HCT116 (cell line): ENCODE measurements around the gene LAYN. TPM values are rescaled to one million over a fixed set of nuclear protein-coding genes. Genes with fewer than 3 reads are reported as not detected.

Experiments used
- ATAC-seq: fragments of 200-7000 bp; cut with Tn5 transposase; 2 replicates; pipeline ENCODE4 v1.9.1; 2020; ENCODE audit warnings: mild to moderate bottlenecking, moderate library complexity
- BruUV-seq: library from RNA; stranded (reverse); fragments of 400-500 nt; replicated peaks from 2 replicates; lab custom pipeline; 2021; lab: Mats Ljungman, UMichigan
- CTCF ChIA-PET: fragments of 300-600 bp; sonication (Branson Sonifier 250); formaldehyde crosslinking; loops from one replicate; lab custom pipeline; 2021; ENCODE audit warnings: antibody characterized with exemption; lab: Charles Lee
- POLR2A ChIA-PET: fragments of 300-600, 350-600 bp; sonication (Branson Sonifier 250); formaldehyde crosslinking; loops from one replicate; lab custom pipeline; 2021; ENCODE audit warnings: antibody characterized with exemption; lab: Charles Lee
- RAD21 ChIA-PET, 2 experiments: fragments of 300-600 bp; sonication (Branson Sonifier 250); formaldehyde crosslinking; loops; one replicate each; lab custom pipeline; 2023; ENCODE audit warnings: low total read pairs in 2 of 2; ENCODE audit not compliant: uncharacterized antibody in 2 of 2, unreplicated experiment in 2 of 2, low non-redundant PET in 1 of 2; lab: Charles Lee
- DNase-seq: peaks from one replicate; pipeline ENCODE4 v3.0.0-alpha.2; 2010; ENCODE audit warnings: low read depth, low spot score
- H2AFZ ChIP-seq: fragments of 200-600 bp; shearing (Covaris generic), sonication (generic); 2 replicates; pipeline ENCODE4 v1.6.1; 2017; ENCODE audit warnings: low read depth, mixed run types, mixed read lengths, antibody characterized with exemption, low read length; ENCODE audit not compliant: poor library complexity, severe bottlenecking
- H3K27ac ChIP-seq: 2 replicates; pipeline ENCODE4 v1.5.1; 2012; ENCODE audit warnings: low read depth, low read length
- H3K27me3 ChIP-seq: fragments of 200-600 bp; sonication (generic); 2 replicates; pipeline ENCODE4 v1.6.1; 2016; ENCODE audit warnings: mixed run types, low read length, mixed read lengths; ENCODE audit not compliant: insufficient read depth
- H3K36me3 ChIP-seq, 2 experiments: fragments of 200-500 bp in 1 of 2; fragments of 200-600 bp in 1 of 2; sonication (Bioruptor generic) in 1 of 2; sonication (generic) in 1 of 2; 2 replicates each; pipeline versions ENCODE4 v1.5.1 to v1.6.1; 2014 to 2016; ENCODE audit warnings: low read length in 2 of 2, inconsistent platforms in 1 of 2, mixed read lengths in 1 of 2, mixed run types in 1 of 2; ENCODE audit not compliant: insufficient read depth in 2 of 2, control insufficient read depth in 1 of 2
- H3K4me1 ChIP-seq, 2 experiments: fragments of 200-600 bp in 1 of 2; sonication (generic) in 1 of 2; 2 replicates each; pipeline versions ENCODE4 v1.5.1 to v1.6.1; 2012 to 2017; ENCODE audit warnings: low read length in 2 of 2, inconsistent platforms in 1 of 2, mild to moderate bottlenecking in 1 of 2, mixed read lengths in 1 of 2, mixed run types in 1 of 2, moderate library complexity in 1 of 2; ENCODE audit not compliant: insufficient read depth in 2 of 2, control insufficient read depth in 1 of 2
- H3K4me2 ChIP-seq: fragments of 200-600 bp; sonication (generic); 2 replicates; pipeline ENCODE4 v1.6.1; 2017; ENCODE audit warnings: mixed run types, low read length, mixed read lengths
- H3K4me3 ChIP-seq, 2 experiments: fragments of 200-600 bp in 1 of 2; sonication (generic) in 1 of 2; replicated peaks in 1 of 2; 2 replicates each; pipeline ENCODE4 v1.5.1; 2011 to 2016; ENCODE audit warnings: low read length in 2 of 2, control low read depth in 1 of 2, low read depth in 1 of 2, mild to moderate bottlenecking in 1 of 2, mixed read lengths in 1 of 2, mixed run types in 1 of 2
- H3K79me2 ChIP-seq: fragments of 200-600 bp; sonication (generic); 2 replicates; pipeline ENCODE4 v1.6.1; 2017; ENCODE audit warnings: mild to moderate bottlenecking, mixed run types, low read length, moderate library complexity, mixed read lengths; ENCODE audit not compliant: insufficient read depth
- H3K9ac ChIP-seq: fragments of 200-600 bp; sonication (generic); 2 replicates; pipeline ENCODE4 v1.6.1; 2016; ENCODE audit warnings: low read length, mixed read lengths
- H3K9me2 ChIP-seq: fragments of 200-600 bp; sonication (generic), shearing (Covaris generic); 2 replicates; pipeline ENCODE4 v1.6.1; 2017; ENCODE audit warnings: mixed run types, mild to moderate bottlenecking, moderate library complexity; ENCODE audit not compliant: insufficient read depth
- H3K9me3 ChIP-seq, 2 experiments: fragments of 200-500 bp in 1 of 2; fragments of 200-600 bp in 1 of 2; sonication (Bioruptor generic) in 1 of 2; sonication (generic) in 1 of 2; 2 replicates each; pipeline ENCODE4 v1.6.1; 2014 to 2017; ENCODE audit warnings: low read length in 2 of 2, mixed read lengths in 2 of 2, inconsistent platforms in 1 of 2, low read depth in 1 of 2, mild to moderate bottlenecking in 1 of 2, mixed run types in 1 of 2, moderate library complexity in 1 of 2; ENCODE audit not compliant: control insufficient read depth in 1 of 2, insufficient read depth in 1 of 2
- H4K20me1 ChIP-seq: fragments of 200-600 bp; sonication (generic), shearing (Covaris generic); 2 replicates; pipeline ENCODE4 v1.6.1; 2017; ENCODE audit warnings: mixed run types, mild to moderate bottlenecking, moderate library complexity; ENCODE audit not compliant: insufficient read depth
- CBX3 ChIP-seq: IDR thresholded peaks from 2 replicates; pipeline ENCODE4 v1.6.1; 2012; ENCODE audit warnings: low read depth
- CEBPB ChIP-seq: IDR thresholded peaks from 2 replicates; pipeline ENCODE4 v1.6.1; 2012; ENCODE audit warnings: low read depth
- CTCF ChIP-seq, 3 experiments: fragments of 200-600 bp in 1 of 3; sonication (generic) in 1 of 3; IDR thresholded peaks in 2 of 3; conservative IDR thresholded peaks in 1 of 3; 2 replicates each; pipeline ENCODE4 v1.5.1; 2012 to 2017; ENCODE audit warnings: low read depth in 2 of 3, low read length in 2 of 3, antibody characterized with exemption in 1 of 3, borderline replicate concordance in 1 of 3, control low read depth in 1 of 3, mild to moderate bottlenecking in 1 of 3, mixed read lengths in 1 of 3, mixed run types in 1 of 3, moderate library complexity in 1 of 3; ENCODE audit not compliant: insufficient read depth in 1 of 3
- EGR1 ChIP-seq: IDR thresholded peaks from 2 replicates; pipeline ENCODE4 v1.6.1; 2012; ENCODE audit warnings: low read depth
- EZH2 ChIP-seq: fragments of 200-600 bp; sonication (generic); IDR thresholded peaks from 2 replicates; pipeline ENCODE4 v1.6.1; 2017; ENCODE audit warnings: antibody characterized with exemption, mixed run types
- JUND ChIP-seq: IDR thresholded peaks from 2 replicates; pipeline ENCODE4 v1.6.1; 2012
- MAX ChIP-seq: IDR thresholded peaks from 2 replicates; pipeline ENCODE4 v1.6.1; 2012
- POLR2AphosphoS5 ChIP-seq: IDR thresholded peaks from 2 replicates; pipeline ENCODE4 v1.6.1; 2011; ENCODE audit warnings: mild to moderate bottlenecking, low read depth, low read length, moderate library complexity
- SIN3A ChIP-seq: IDR thresholded peaks from 2 replicates; pipeline ENCODE4 v1.6.1; 2012; ENCODE audit warnings: low read depth
- SP1 ChIP-seq: IDR thresholded peaks from 2 replicates; pipeline ENCODE4 v1.6.1; 2012; ENCODE audit warnings: low read depth
- YY1 ChIP-seq: IDR thresholded peaks from 2 replicates; pipeline ENCODE4 v1.6.1; 2011; ENCODE audit warnings: low read length, low read depth, moderate library complexity, mild to moderate bottlenecking; ENCODE audit not compliant: insufficient replicate concordance; ENCODE audit errors: extremely low read depth
- ZBTB33 ChIP-seq: IDR thresholded peaks from 2 replicates; pipeline ENCODE4 v1.6.1; 2011; ENCODE audit warnings: mild to moderate bottlenecking, low read length, moderate library complexity; ENCODE audit not compliant: insufficient replicate concordance; ENCODE audit errors: extremely low read depth
- ZNF274 ChIP-seq: fragments of 200-500 bp; sonication (Bioruptor generic); IDR thresholded peaks from 2 replicates; pipeline ENCODE4 v1.6.1; 2014; ENCODE audit warnings: mild to moderate bottlenecking, low read depth, low read length, inconsistent platforms
- intact Hi-C: fragments of 100-400 bp; cut with micrococcal nuclease; formaldehyde crosslinking; loops from 2 replicates; pipeline ENCODE4 v1.10.0; 2022
- total RNA-seq: library from RNA; stranded (reverse); gene quantifications from one replicate; pipeline ENCODE4 v1.2.1, GENCODE V29; 2021; ENCODE audit not compliant: unreplicated experiment

The LAYN gene
- total RNA-seq, 1 experiment from 2014 or later, result not detected

- Histone ChIP-seq H2AFZ (no peak overlapping the region), H3K9me3 (no peaks in the 10 kb centered on the region), H3K4me2 (no peak overlapping the region), H3K27ac (no peak overlapping the region), H3K36me3 (no peaks in the 10 kb centered on the region), H4K20me1 (peaks cover 6% of the 10 kb centered on the region; the same call in 1 of the 2 replicates), H3K4me1 (peaks cover 9 to 27% of the 10 kb centered on the region in 2 experiments; a peak in 3 of 4 replicates), H3K79me2 (peaks cover 71% of the 10 kb centered on the region), H3K4me3 (no peak overlapping the region), H3K27me3 (no peaks in the 10 kb centered on the region), H3K9ac (no peak overlapping the region), H3K9me2 (no peaks in the 10 kb centered on the region)
- no peak for TF ChIP-seq YY1
- TF ChIP-seq CBX3, result no peak
- TF ChIP-seq ZBTB33, result no peak
- TF ChIP-seq EGR1, result no peak
- TF ChIP-seq ZNF274, result no peak
- no peak for TF ChIP-seq SP1
- TF ChIP-seq CTCF (IDR thresholded peaks at IDR 0.05 in 2 of 3, conservative IDR thresholded peaks at IDR 0.05 in 1 of 3; ENCODE audit: borderline replicate concordance in 1 of 3, insufficient read depth in 1 of 3, low read depth in 2 of 3, low read length in 2 of 3), result no peak
- no peak for TF ChIP-seq MAX
- no peak for TF ChIP-seq CEBPB
- TF ChIP-seq POLR2AphosphoS5, result no peak
- no peak for TF ChIP-seq SIN3A
- no peak for TF ChIP-seq EZH2
- no peak for TF ChIP-seq JUND
- ATAC-seq (no peak), DNase-seq (no peak)
- RAD21 ChIA-PET, result no interaction called here
- intact Hi-C loops, result no loop called here
- no TSS peak for BruUV-seq
- POLR2A ChIA-PET, result no interaction called here
- CTCF ChIA-PET, result no interaction called here
These were observed 65.2 kb downstream of the LAYN start for GRCh38 chr11:111605681-111606080.
